Osteocyte (in vitro differentiated cells): ENCODE data around the gene HEYL. TPM values are rescaled to one million over a fixed set of nuclear protein-coding genes. Genes with fewer than 3 reads are reported as not detected.

Experiments used
- DNase-seq: peaks from one replicate; pipeline ENCODE4 v3.0.0; 2021; ENCODE audit warnings: mixed read lengths; ENCODE audit not compliant: unreplicated experiment; ENCODE audit errors: extremely low spot score
- H3K27ac Mint-ChIP-seq: one replicate; pipeline ENCODE4 v1.8.0; 2021; ENCODE audit warnings: mild to moderate bottlenecking, mixed read lengths; ENCODE audit not compliant: unreplicated experiment
- H3K27me3 Mint-ChIP-seq: one replicate; pipeline ENCODE4 v1.8.0; 2021; ENCODE audit warnings: mixed read lengths; ENCODE audit not compliant: unreplicated experiment
- H3K36me3 Mint-ChIP-seq: one replicate; pipeline ENCODE4 v1.8.0; 2021; ENCODE audit warnings: mixed read lengths; ENCODE audit not compliant: unreplicated experiment
- H3K4me1 Mint-ChIP-seq: one replicate; pipeline ENCODE4 v1.8.0; 2021; ENCODE audit warnings: mixed read lengths; ENCODE audit not compliant: unreplicated experiment
- H3K4me3 Mint-ChIP-seq: one replicate; pipeline ENCODE4 v1.8.0; 2021; ENCODE audit warnings: mild to moderate bottlenecking, moderate library complexity, mixed read lengths; ENCODE audit not compliant: unreplicated experiment
- H3K9me3 Mint-ChIP-seq: one replicate; pipeline ENCODE4 v1.8.0; 2021; ENCODE audit warnings: mixed read lengths; ENCODE audit not compliant: unreplicated experiment
- CTCF ChIP-seq: fragments of 200-600 bp; sonication (generic); IDR thresholded peaks from 2 replicates; pipeline ENCODE4 v1.5.0; 2021; ENCODE audit warnings: antibody characterized with exemption, mild to moderate bottlenecking, moderate library complexity
- total RNA-seq: library from RNA; stranded (reverse); gene quantifications from 2 replicates; pipeline ENCODE4 v1.2.1, GENCODE V29; 2021

HEYL gene
- total RNA-seq, 1 donor from 2014 or later: 1.4 TPM

GRCh38 chr1:39668894-39669293, 29.5 kb upstream of the HEYL start:
- Mint-ChIP-seq H3K27me3 (peaks cover 51% of the 10 kb centered on the region), H3K27ac (no peak overlapping the region), H3K4me1 (peaks cover 4% of the 10 kb centered on the region), H3K36me3 (peaks cover 1% of the 10 kb centered on the region), H3K4me3 (no peak overlapping the region), H3K9me3 (no peaks in the 10 kb centered on the region)
- TF ChIP-seq CTCF: no peak
- DNase-seq: no peak

- peaks cover 46% of the 10 kb centered on the region for H3K27me3 Mint-ChIP-seq
- H3K9me3 Mint-ChIP-seq: no peaks in the 10 kb centered on the region
- TF ChIP-seq CTCF: no peak
- DNase-seq: no peak
- H3K4me3 Mint-ChIP-seq: no peak overlapping the region
- H3K27ac Mint-ChIP-seq: no peak overlapping the region
- H3K4me1 Mint-ChIP-seq: peaks cover 4% of the 10 kb centered on the region
- peaks cover 1% of the 10 kb centered on the region for H3K36me3 Mint-ChIP-seq
Measured at GRCh38 chr1:39668111-39668510, 28.7 kb upstream of the HEYL start.

GRCh38 chr1:39666772-39667171, 27.3 kb upstream of the HEYL start:
- Mint-ChIP-seq H3K9me3 (no peaks in the 10 kb centered on the region), H3K4me3 (no peak overlapping the region), H3K27ac (no peak overlapping the region), H3K27me3 (peaks cover 43% of the 10 kb centered on the region), H3K36me3 (peaks cover 1% of the 10 kb centered on the region), H3K4me1 (no peaks in the 10 kb centered on the region)
- no peak for TF ChIP-seq CTCF
- DNase-seq: no peak

- H3K27me3 Mint-ChIP-seq: peaks cover 23% of the 10 kb centered on the region
Measured at GRCh38 chr1:39663559-39663958, 24.1 kb upstream of the HEYL start.

GRCh38 chr1:39662861-39663260, 23.4 kb upstream of the HEYL start:
- H3K9me3 Mint-ChIP-seq: no peaks in the 10 kb centered on the region
- peaks cover 1% of the 10 kb centered on the region for H3K4me1 Mint-ChIP-seq
- H3K36me3 Mint-ChIP-seq: no peaks in the 10 kb centered on the region
- no peak overlapping the region for H3K4me3 Mint-ChIP-seq
- H3K27ac Mint-ChIP-seq: no peak overlapping the region
- peaks cover 19% of the 10 kb centered on the region for H3K27me3 Mint-ChIP-seq
- DNase-seq: no peak
- no peak for TF ChIP-seq CTCF

More at GRCh38 chr1:39663559-39663958, 24.1 kb upstream of the HEYL start:
- no peaks in the 10 kb centered on the region for H3K36me3 Mint-ChIP-seq
- H3K27ac Mint-ChIP-seq: no peak overlapping the region
- H3K4me3 Mint-ChIP-seq: no peak overlapping the region
- no peaks in the 10 kb centered on the region for H3K9me3 Mint-ChIP-seq
- no peaks in the 10 kb centered on the region for H3K4me1 Mint-ChIP-seq
- DNase-seq: no peak
- no peak for TF ChIP-seq CTCF
